ENCODE data around the gene BPIFB4. TPM values are rescaled to one million over a fixed set of nuclear protein-coding genes. Genes with fewer than 3 reads are reported as not detected.

BPIFB4 gene
- total and polyA plus RNA-seq, 9 of the 15 experiments (the other 6 are each of a cell fraction or from before 2014, with no cell fraction given): not detected

DNA sequence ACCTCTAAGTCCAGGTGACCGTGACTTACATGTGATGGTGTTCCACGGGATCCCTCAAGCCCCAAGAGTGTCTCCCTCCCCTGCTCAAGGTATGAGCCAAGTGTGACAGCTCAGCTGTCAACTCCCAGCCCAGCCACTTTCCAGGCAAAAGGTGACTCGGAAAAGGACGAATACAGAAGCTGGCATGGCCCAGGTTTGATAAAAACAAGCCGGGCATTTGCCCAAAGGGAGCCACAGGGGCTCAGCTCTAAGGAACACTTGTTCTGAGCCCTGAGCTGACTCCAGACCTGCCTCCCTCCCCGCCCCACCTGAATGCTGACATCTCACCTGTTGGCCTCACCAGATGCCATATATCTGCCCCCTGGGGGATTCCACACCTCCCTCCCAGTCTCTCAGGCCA lies 45.6 kb downstream of the BPIFB4 start:
- H2AFZ ChIP-seq (ENCODE audit: low read depth, low read length): no peak overlapping the region
- H3K4me1 ChIP-seq (replicated peaks in 1 of 2; ENCODE audit: control insufficient read depth in 2 of 2, insufficient read depth in 2 of 2, low read length in 2 of 2): no peaks in the 10 kb centered on the region
- in situ Hi-C loops (cut with MboI): no loop called here
- H3K9me3 ChIP-seq (replicated peaks; ENCODE audit: control insufficient read depth, insufficient read depth, low read depth, low read length): no peaks in the 10 kb centered on the region
- H3K27ac ChIP-seq (ENCODE audit: extremely low read depth, low read depth, low read length): no peak overlapping the region
- no peaks in the 10 kb centered on the region for H3K79me2 ChIP-seq (ENCODE audit: control insufficient read depth, insufficient read depth, low read length)
- ATAC-seq (no peak), DNase-seq (ENCODE audit: extremely low read depth in 1 of 4, low spot score in 3 of 4) (no peak), FAIRE-seq (no peak)
- peaks cover 2% of the 10 kb centered on the region for H3K9me1 ChIP-seq (ENCODE audit: control insufficient read depth, insufficient read depth, low read length)
- peaks cover 5 to 13% of the 10 kb centered on the region in 2 experiments; a peak in 3 of 5 replicates for H3K27me3 ChIP-seq (ENCODE audit: control insufficient read depth in 2 of 2, insufficient read depth in 2 of 2, low read length in 2 of 2)
- intact Hi-C loops (cut with micrococcal nuclease): no loop called here
- no peak overlapping the region for H3K4me2 ChIP-seq (ENCODE audit: insufficient read depth, low read length)
- no peaks in the 10 kb centered on the region for H4K20me1 ChIP-seq (replicated peaks; ENCODE audit: control insufficient read depth, insufficient read depth, low read length)
- no peak for TF ChIP-seq SNIP1 (IDR thresholded peaks at IDR 0.05; ENCODE audit: low read depth)
- CTCF ChIA-PET (ENCODE audit: low intra/inter-chr PET ratio): no interaction called here
- no peaks in the 10 kb centered on the region for H3K36me3 ChIP-seq (ENCODE audit: control insufficient read depth, insufficient read depth, low read length)
- WGBS (ENCODE audit: insufficient coverage, low coverage, missing lambda C conversion rate): 2% methylated on average over 6 of the region's 6 CpGs
- POLR2A ChIA-PET: interaction anchor here (0.7 kb wide), 1 partner anchor 134 kb away, joined by 4 read pairs; no protein-coding TSS in a partner anchor
- no peak overlapping the region; a peak in 1 of 4 replicates for H3K9ac ChIP-seq (ENCODE audit: insufficient read depth in 1 of 2, low read depth in 2 of 2, low read length in 2 of 2)
- no TSS peak for BruUV-seq (replicated peaks)
- H3K4me3 ChIP-seq: no peak overlapping the region

DNA sequence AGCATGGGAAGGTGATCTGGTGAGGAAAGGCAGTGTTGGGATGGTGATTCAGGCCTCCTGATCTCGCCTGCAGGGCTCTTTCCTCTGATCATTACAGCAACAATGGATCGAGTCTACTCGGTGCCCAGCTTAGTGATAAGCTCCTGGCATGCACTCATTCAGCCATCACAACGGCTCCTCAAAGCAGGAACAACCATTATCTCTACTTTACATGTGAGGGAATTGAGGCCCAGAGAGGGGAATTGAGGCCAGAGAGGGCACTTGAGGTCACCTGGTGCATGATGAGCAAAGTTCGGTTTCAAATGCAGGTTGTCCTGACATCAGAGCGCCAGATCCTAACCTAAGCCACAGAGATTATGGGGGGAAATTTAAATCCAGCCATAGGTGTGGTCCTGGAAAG lies 46.5 kb downstream of the BPIFB4 start:
- Histone ChIP-seq H3K9ac (ENCODE audit: insufficient read depth in 1 of 2, low read depth in 2 of 2, low read length in 2 of 2) (no peak overlapping the region), H3K36me3 (ENCODE audit: control insufficient read depth, insufficient read depth, low read length) (no peaks in the 10 kb centered on the region), H3K79me2 (ENCODE audit: control insufficient read depth, insufficient read depth, low read length) (no peaks in the 10 kb centered on the region), H3K9me3 (replicated peaks; ENCODE audit: control insufficient read depth, insufficient read depth, low read depth, low read length) (no peaks in the 10 kb centered on the region), H3K4me3 (no peak overlapping the region), H4K20me1 (replicated peaks; ENCODE audit: control insufficient read depth, insufficient read depth, low read length) (no peaks in the 10 kb centered on the region), H3K27me3 (ENCODE audit: control insufficient read depth in 2 of 2, insufficient read depth in 2 of 2, low read length in 2 of 2) (peaks cover 5 to 17% of the 10 kb centered on the region in 2 experiments; a peak in 3 of 5 replicates), H3K4me2 (ENCODE audit: insufficient read depth, low read length) (no peak overlapping the region), H3K27ac (ENCODE audit: extremely low read depth, low read depth, low read length) (no peak overlapping the region), H3K9me1 (ENCODE audit: control insufficient read depth, insufficient read depth, low read length) (peaks cover 2% of the 10 kb centered on the region), H2AFZ (ENCODE audit: low read depth, low read length) (no peak overlapping the region), H3K4me1 (replicated peaks in 1 of 2; ENCODE audit: control insufficient read depth in 2 of 2, insufficient read depth in 2 of 2, low read length in 2 of 2) (no peaks in the 10 kb centered on the region)
- 0% methylated on average over 6 of the region's 6 CpGs for whole genome bisulfite sequencing (ENCODE audit: insufficient coverage, low coverage, missing lambda C conversion rate)
- ChIA-PET CTCF (ENCODE audit: low intra/inter-chr PET ratio) (no interaction called here), POLR2A (interaction anchor here (0.7 kb wide), 1 partner anchor 11 kb away, joined by 3 read pairs; no protein-coding TSS in a partner anchor)
- FAIRE-seq (no peak), ATAC-seq (no peak), DNase-seq (ENCODE audit: extremely low read depth in 1 of 4, low spot score in 3 of 4) (no peak)
- TF ChIP-seq, protein P1, sequence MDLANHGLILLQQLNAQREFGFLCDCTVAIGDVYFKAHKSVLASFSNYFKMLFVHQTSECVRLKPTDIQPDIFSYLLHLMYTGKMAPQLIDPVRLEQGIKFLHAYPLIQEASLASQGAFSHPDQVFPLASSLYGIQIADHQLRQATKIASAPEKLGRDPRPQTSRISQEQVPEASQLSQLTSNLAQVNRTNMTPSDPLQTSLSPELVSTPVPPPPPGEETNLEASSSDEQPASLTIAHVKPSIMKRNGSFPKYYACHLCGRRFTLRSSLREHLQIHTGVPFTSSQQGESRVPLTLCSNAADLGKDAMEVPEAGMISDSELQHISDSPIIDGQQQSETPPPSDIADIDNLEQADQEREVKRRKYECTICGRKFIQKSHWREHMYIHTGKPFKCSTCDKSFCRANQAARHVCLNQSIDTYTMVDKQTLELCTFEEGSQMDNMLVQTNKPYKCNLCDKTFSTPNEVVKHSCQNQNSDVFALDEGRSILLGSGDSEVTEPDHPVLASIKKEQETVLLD (IDR thresholded peaks at IDR 0.05): no peak
- TF ChIP-seq NR1H2 (CRISPR knock-in tag; IDR thresholded peaks at IDR 0.05): no peak
- no peak for TF ChIP-seq CAMTA2 (CRISPR knock-in tag; conservative IDR thresholded peaks at IDR 0.05)
- TF ChIP-seq, protein P2, sequence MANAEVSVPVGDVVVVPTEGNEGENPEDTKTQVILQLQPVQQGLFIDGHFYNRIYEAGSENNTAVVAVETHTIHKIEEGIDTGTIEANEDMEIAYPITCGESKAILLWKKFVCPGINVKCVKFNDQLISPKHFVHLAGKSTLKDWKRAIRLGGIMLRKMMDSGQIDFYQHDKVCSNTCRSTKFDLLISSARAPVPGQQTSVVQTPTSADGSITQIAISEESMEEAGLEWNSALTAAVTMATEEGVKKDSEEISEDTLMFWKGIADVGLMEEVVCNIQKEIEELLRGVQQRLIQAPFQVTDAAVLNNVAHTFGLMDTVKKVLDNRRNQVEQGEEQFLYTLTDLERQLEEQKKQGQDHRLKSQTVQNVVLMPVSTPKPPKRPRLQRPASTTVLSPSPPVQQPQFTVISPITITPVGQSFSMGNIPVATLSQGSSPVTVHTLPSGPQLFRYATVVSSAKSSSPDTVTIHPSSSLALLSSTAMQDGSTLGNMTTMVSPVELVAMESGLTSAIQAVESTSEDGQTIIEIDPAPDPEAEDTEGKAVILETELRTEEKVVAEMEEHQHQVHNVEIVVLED (CRISPR knock-in tag; IDR thresholded peaks at IDR 0.05): no peak
- no peak for TF ChIP-seq BRD9 (IDR thresholded peaks at IDR 0.05; ENCODE audit: low read depth, partially characterized antibody)
- no peak for TF ChIP-seq RBBP5 (IDR thresholded peaks at IDR 0.05; ENCODE audit: borderline replicate concordance, insufficient read depth, low read length, poor library complexity, severe bottlenecking)
- intact Hi-C loops (cut with micrococcal nuclease) (no loop called here), in situ Hi-C loops (cut with MboI) (no loop called here)
- BruUV-seq (replicated peaks): no TSS peak

Data from K562 (cell line).